Hepatocyte (in vitro differentiated cells): Measurements from ENCODE around the gene DRC1. TPM values are rescaled to one million over a fixed set of nuclear protein-coding genes. Genes with fewer than 3 reads are reported as not detected.

Experiments
- DNase-seq: peaks from one replicate; pipeline ENCODE4 v3.0.0-alpha.2; 2016; ENCODE audit warnings: low spot score
- H2AFZ ChIP-seq: fragments of 200-600 bp; sonication (generic); 2 replicates; pipeline ENCODE4 v1.6.0; 2016; ENCODE audit warnings: antibody characterized with exemption, mild to moderate bottlenecking
- H3K27ac ChIP-seq: fragments of 200-600 bp; sonication (generic); 2 replicates; pipeline ENCODE4 v1.5.1; 2016; ENCODE audit warnings: mild to moderate bottlenecking
- H3K27me3 ChIP-seq: fragments of 200-600 bp; sonication (generic); 2 replicates; pipeline ENCODE4 v1.6.1; 2016
- H3K36me3 ChIP-seq: fragments of 200-600 bp; sonication (generic); replicated peaks from 2 replicates; pipeline ENCODE4 v1.5.1; 2016; ENCODE audit warnings: low read depth; ENCODE audit not compliant: insufficient read depth
- H3K4me1 ChIP-seq: fragments of 200-600 bp; sonication (generic); 2 replicates; pipeline ENCODE4 v1.5.1; 2016; ENCODE audit warnings: mild to moderate bottlenecking, moderate library complexity; ENCODE audit not compliant: insufficient read depth
- H3K4me2 ChIP-seq: fragments of 200-600 bp; sonication (generic); 2 replicates; pipeline ENCODE4 v1.6.0; 2016
- H3K4me3 ChIP-seq: fragments of 200-600 bp; sonication (generic); 2 replicates; pipeline ENCODE4 v1.5.1; 2016; ENCODE audit warnings: mild to moderate bottlenecking
- H3K79me2 ChIP-seq: fragments of 200-600 bp; sonication (generic); 2 replicates; pipeline ENCODE4 v1.6.0; 2017; ENCODE audit warnings: mild to moderate bottlenecking
- H3K9me2 ChIP-seq: fragments of 200-600 bp; sonication (generic); replicated peaks from 2 replicates; pipeline ENCODE4 v1.6.0; 2017; ENCODE audit warnings: mild to moderate bottlenecking; ENCODE audit not compliant: insufficient read depth
- H3K9me3 ChIP-seq: fragments of 200-600 bp; sonication (generic); 2 replicates; pipeline ENCODE4 v1.5.1; 2016; ENCODE audit warnings: low read depth, mild to moderate bottlenecking
- H4K20me1 ChIP-seq: fragments of 200-600 bp; sonication (generic); 2 replicates; pipeline ENCODE4 v1.6.0; 2016; ENCODE audit warnings: mild to moderate bottlenecking; ENCODE audit not compliant: insufficient read depth, poor library complexity, severe bottlenecking
- CTCF ChIP-seq: fragments of 200-600 bp; sonication (generic); IDR thresholded peaks from 2 replicates; pipeline ENCODE4 v1.5.1; 2016; ENCODE audit warnings: antibody characterized with exemption, mild to moderate bottlenecking; ENCODE audit not compliant: poor library complexity
- EZH2 ChIP-seq: fragments of 200-600 bp; sonication (generic); IDR thresholded peaks from 2 replicates; pipeline ENCODE4 v1.6.1; 2016; ENCODE audit warnings: antibody characterized with exemption, mild to moderate bottlenecking, borderline replicate concordance
- EZH2phosphoT487 ChIP-seq: fragments of 200-600 bp; sonication (generic); IDR thresholded peaks from one replicate; pipeline ENCODE4 v1.6.1; 2018; ENCODE audit warnings: antibody characterized with exemption, mild to moderate bottlenecking, low read depth, moderate library complexity; ENCODE audit not compliant: unreplicated experiment, severe bottlenecking
- WGBS: methylation state at CpG from one replicate; pipeline ENCODE4 v1.1.6; 2016; ENCODE audit warnings: low lambda C conversion rate; ENCODE audit errors: missing lambda C conversion rate; 5-methylcytosine and 5-hydroxymethylcytosine counted together
- polyA plus RNA-seq: library from polyadenylated mRNA; unstranded; fragments of >200 nt; fragmentation: Nextera tagmentation; extraction: Ambion mirVana; gene quantifications from 2 replicates; pipeline ENCODE4 v1.2.1, GENCODE V29; 2016
- total RNA-seq: library from RNA; depleted of rRNA; stranded (reverse); fragments of >200 nt; gene quantifications from 2 replicates; pipeline ENCODE4 v1.2.3, GENCODE V29; 2014

Gene DRC1
- total and polyA plus RNA-seq, 2 experiments from 2014 or later: 0.06 TPM; not detected in 1

GRCh38 chr2:26399771-26400376 lies 1.8 kb upstream of the DRC1 start:
- TF ChIP-seq EZH2phosphoT487 (no peak), EZH2 (no peak), CTCF (no peak)
- DNase-seq: no peak
- Histone ChIP-seq H3K4me3 (no peak overlapping the region), H3K9me2 (no peaks in the 10 kb centered on the region), H3K27ac (no peak overlapping the region), H3K4me2 (no peak overlapping the region), H3K79me2 (no peaks in the 10 kb centered on the region), H3K27me3 (no peaks in the 10 kb centered on the region), H3K9me3 (no peaks in the 10 kb centered on the region), H3K4me1 (no peaks in the 10 kb centered on the region), H4K20me1 (no peaks in the 10 kb centered on the region), H2AFZ (no peak overlapping the region), H3K36me3 (no peaks in the 10 kb centered on the region)
- 60% methylated on average over 4 of the region's 4 CpGs for WGBS

GRCh38 chr2:26400723-26401122 lies 997 bp upstream of the DRC1 start:
- H3K4me2 ChIP-seq: no peak overlapping the region
- DNase-seq: no peak
- H2AFZ ChIP-seq: no peak overlapping the region
- TF ChIP-seq EZH2 (no peak), EZH2phosphoT487 (no peak), CTCF (no peak)
- H3K4me3 ChIP-seq: no peak overlapping the region
- WGBS: 88% methylated on average over 5 of the region's 5 CpGs
- H3K27me3 ChIP-seq: no peaks in the 10 kb centered on the region
- H3K9me3 ChIP-seq: no peaks in the 10 kb centered on the region
- no peaks in the 10 kb centered on the region for H3K79me2 ChIP-seq
- H4K20me1 ChIP-seq: no peaks in the 10 kb centered on the region
- no peaks in the 10 kb centered on the region for H3K36me3 ChIP-seq
- no peaks in the 10 kb centered on the region for H3K4me1 ChIP-seq
- no peak overlapping the region for H3K27ac ChIP-seq
- H3K9me2 ChIP-seq: no peaks in the 10 kb centered on the region

GRCh38 chr2:26407526-26407925 lies 5.8 kb downstream of the DRC1 start:
- no peaks in the 10 kb centered on the region for H3K36me3 ChIP-seq
- 87% methylated on average over 9 of the region's 9 CpGs for WGBS
- H3K9me2 ChIP-seq: no peaks in the 10 kb centered on the region
- no peaks in the 10 kb centered on the region for H3K27me3 ChIP-seq
- no peaks in the 10 kb centered on the region for H4K20me1 ChIP-seq
- TF ChIP-seq CTCF (no peak), EZH2phosphoT487 (no peak), EZH2 (no peak)
- DNase-seq: no peak
- H3K4me3 ChIP-seq: no peak overlapping the region
- H2AFZ ChIP-seq: no peak overlapping the region
- no peaks in the 10 kb centered on the region for H3K79me2 ChIP-seq
- no peaks in the 10 kb centered on the region for H3K9me3 ChIP-seq
- no peak overlapping the region for H3K27ac ChIP-seq
- no peaks in the 10 kb centered on the region for H3K4me1 ChIP-seq
- H3K4me2 ChIP-seq: no peak overlapping the region
